Measurements from ENCODE around the gene SMG9. TPM values are rescaled to one million over a fixed set of nuclear protein-coding genes. Genes with fewer than 3 reads are reported as not detected.

The SMG9 gene
- total and polyA plus RNA-seq, 2 donors = 12.5 to 29.6 TPM

- WGBS = under 1% methylated on average over 28 of the region's 28 CpGs
- Histone ChIP-seq H3K36me3 (ENCODE audit: insufficient read depth) (no peaks in the 10 kb centered on the region), H3K4me1 (ENCODE audit: insufficient read depth) (peaks cover 3% of the 10 kb centered on the region), H3K4me3 (ENCODE audit: low read depth, low read length) (peak overlapping the region; percentile 46), H3K27ac (ENCODE audit: low read depth) (peak overlapping the region; percentile 98)
- DNase-seq (ENCODE audit: extremely low spot score) = peak; percentile 57
Measured at GRCh38 chr19:43755256-43755801, 567 bp upstream of the SMG9 start.

GRCh38 chr19:43754253-43754502 lies 584 bp downstream of the SMG9 start:
- peak overlapping the region; percentile 98 for H3K27ac ChIP-seq (ENCODE audit: low read depth)
- H3K36me3 ChIP-seq (ENCODE audit: insufficient read depth) = peaks cover 2% of the 10 kb centered on the region
- peaks cover 3% of the 10 kb centered on the region for H3K4me1 ChIP-seq (ENCODE audit: insufficient read depth)
- no peak for DNase-seq (ENCODE audit: extremely low spot score)
- peak overlapping the region; percentile 46 for H3K4me3 ChIP-seq (ENCODE audit: low read depth, low read length)
- 0% methylated on average over 11 of the region's 11 CpGs for WGBS

DNA sequence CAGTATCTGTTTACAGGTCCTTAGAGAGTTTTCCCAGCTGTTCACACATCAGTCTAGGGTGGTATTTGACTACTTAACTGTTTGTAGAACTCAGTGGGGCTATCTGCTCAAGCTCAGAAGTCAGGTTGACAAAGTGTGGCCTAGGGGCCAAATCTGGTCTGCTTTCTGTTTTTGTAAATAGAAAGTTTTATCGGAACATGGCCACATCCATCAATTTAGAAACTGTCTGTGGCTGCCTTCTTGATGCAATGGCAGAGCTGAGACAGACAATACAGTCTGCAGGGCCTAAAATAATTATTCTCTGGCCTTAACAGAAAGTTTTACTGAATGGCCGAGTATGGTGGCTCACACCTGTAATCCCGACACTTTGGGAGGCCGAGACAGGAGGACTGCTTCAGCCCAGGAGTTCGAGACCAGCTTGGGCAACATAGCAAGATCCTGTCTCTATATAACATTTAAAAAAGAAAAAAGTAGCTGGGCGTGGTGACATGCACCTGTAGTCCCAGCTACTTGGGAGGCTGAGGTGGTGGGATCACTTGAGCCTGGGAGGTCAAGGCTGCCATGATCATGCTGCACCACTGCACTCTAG lies 2.4 kb downstream of the SMG9 start:
- H3K4me1 ChIP-seq (ENCODE audit: insufficient read depth) = peaks cover 3% of the 10 kb centered on the region
- H3K27ac ChIP-seq (ENCODE audit: low read depth) = no peak overlapping the region
- no peak overlapping the region for H3K4me3 ChIP-seq (ENCODE audit: low read depth, low read length)
- 94% methylated on average over 6 of the region's 6 CpGs for WGBS
- peaks cover 2% of the 10 kb centered on the region for H3K36me3 ChIP-seq (ENCODE audit: insufficient read depth)
- no peak for DNase-seq (ENCODE audit: extremely low spot score)

- WGBS = 93% methylated on average over 4 of the region's 4 CpGs
- peaks cover 3% of the 10 kb centered on the region for H3K4me1 ChIP-seq (ENCODE audit: insufficient read depth)
- peaks cover 2% of the 10 kb centered on the region for H3K36me3 ChIP-seq (ENCODE audit: insufficient read depth)
- H3K4me3 ChIP-seq (ENCODE audit: low read depth, low read length) = no peak overlapping the region
- DNase-seq (ENCODE audit: extremely low spot score) = no peak
- no peak overlapping the region for H3K27ac ChIP-seq (ENCODE audit: low read depth)
Measured at GRCh38 chr19:43751466-43752220, 3.1 kb downstream of the SMG9 start.

DNA sequence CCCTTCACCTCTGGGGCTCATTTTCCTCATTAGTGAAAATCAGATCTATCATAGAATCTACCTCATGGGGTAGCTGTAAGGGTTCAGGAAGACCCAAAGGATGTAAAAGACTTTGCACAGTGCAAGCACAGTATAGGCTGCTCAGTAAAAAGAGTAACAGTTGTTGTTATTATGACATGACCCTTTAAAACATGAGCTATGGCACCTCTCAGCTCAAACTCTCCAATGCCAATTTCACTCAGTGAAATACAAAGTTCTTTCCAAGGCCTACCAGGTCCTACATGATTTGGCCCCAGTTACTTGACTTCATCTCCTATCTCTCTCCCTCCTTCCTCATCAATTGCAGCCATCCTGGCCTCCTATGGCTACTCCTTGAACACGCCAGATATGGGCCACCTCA lies 4.9 kb downstream of the SMG9 start:
- Histone ChIP-seq H3K4me3 (ENCODE audit: low read depth, low read length) (no peak overlapping the region), H3K36me3 (ENCODE audit: insufficient read depth) (peaks cover 2% of the 10 kb centered on the region), H3K4me1 (ENCODE audit: insufficient read depth) (peaks cover 3% of the 10 kb centered on the region), H3K27ac (ENCODE audit: low read depth) (no peak overlapping the region)
- no peak for DNase-seq (ENCODE audit: extremely low spot score)
- WGBS = 92% methylated on average over 1 of the region's 1 CpG

DNA sequence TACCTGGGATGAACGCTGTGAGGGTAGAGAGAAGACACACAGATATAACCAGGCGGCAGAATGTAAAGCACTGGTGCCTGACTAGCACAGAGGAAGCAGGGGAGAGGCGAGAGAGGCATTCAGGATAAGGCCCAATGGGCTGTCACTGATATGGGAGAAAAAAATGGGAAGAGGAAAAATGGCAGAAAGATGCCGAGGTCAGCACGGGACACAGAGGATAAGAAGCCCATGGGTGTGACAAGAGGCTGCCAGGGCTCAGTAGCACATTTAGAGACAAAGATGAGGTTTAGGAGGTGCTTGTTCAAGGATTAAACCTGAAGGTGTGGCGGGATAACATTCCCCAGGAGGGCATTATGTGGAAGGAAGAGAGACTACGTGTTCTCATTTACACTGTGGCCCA lies 5.6 kb downstream of the SMG9 start:
- Histone ChIP-seq H3K36me3 (ENCODE audit: insufficient read depth) (peaks cover 2% of the 10 kb centered on the region), H3K27ac (ENCODE audit: low read depth) (no peak overlapping the region), H3K4me1 (ENCODE audit: insufficient read depth) (peaks cover 3% of the 10 kb centered on the region), H3K4me3 (ENCODE audit: low read depth, low read length) (no peak overlapping the region)
- DNase-seq (ENCODE audit: extremely low spot score) = no peak
- 91% methylated on average over 7 of the region's 7 CpGs for WGBS

- peaks cover 3% of the 10 kb centered on the region for H3K4me1 ChIP-seq (ENCODE audit: insufficient read depth)
- no peak for DNase-seq (ENCODE audit: extremely low spot score)
- H3K27ac ChIP-seq (ENCODE audit: low read depth) = no peak overlapping the region
- WGBS = 85% methylated on average over 4 of the region's 4 CpGs
- no peak overlapping the region for H3K4me3 ChIP-seq (ENCODE audit: low read depth, low read length)
- H3K36me3 ChIP-seq (ENCODE audit: insufficient read depth) = peaks cover 2% of the 10 kb centered on the region
Measured at GRCh38 chr19:43748685-43749084, 6.1 kb downstream of the SMG9 start.

DNA sequence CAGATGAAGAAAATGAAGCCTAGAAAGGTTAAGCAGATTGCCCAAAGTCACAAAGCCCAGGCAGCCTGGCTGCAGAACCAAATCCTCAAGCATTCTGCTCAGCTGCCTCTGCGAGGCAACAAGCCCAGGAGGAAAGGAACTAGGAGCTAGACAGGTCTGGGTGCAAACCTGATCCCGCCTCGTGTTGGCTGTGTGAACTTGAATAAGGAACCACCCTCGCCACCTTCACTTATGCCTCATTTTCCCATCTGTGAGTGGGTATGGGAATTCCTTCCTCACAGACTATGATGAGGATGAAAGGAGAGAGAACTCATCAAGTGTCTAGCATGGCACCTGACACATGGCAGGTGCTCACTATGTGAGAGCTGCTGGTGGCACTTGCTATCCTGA lies 6.6 kb downstream of the SMG9 start:
- Histone ChIP-seq H3K4me1 (ENCODE audit: insufficient read depth) (no peaks in the 10 kb centered on the region), H3K27ac (ENCODE audit: low read depth) (no peak overlapping the region), H3K36me3 (ENCODE audit: insufficient read depth) (peaks cover 2% of the 10 kb centered on the region), H3K4me3 (ENCODE audit: low read depth, low read length) (no peak overlapping the region)
- DNase-seq (ENCODE audit: extremely low spot score) = no peak
- 92% methylated on average over 4 of the region's 4 CpGs for WGBS

GRCh38 chr19:43747557-43748204 lies 7.1 kb downstream of the SMG9 start:
- 88% methylated on average over 16 of the region's 16 CpGs for WGBS
- no peak for DNase-seq (ENCODE audit: extremely low spot score)
- no peak overlapping the region for H3K27ac ChIP-seq (ENCODE audit: low read depth)
- peaks cover 2% of the 10 kb centered on the region for H3K36me3 ChIP-seq (ENCODE audit: insufficient read depth)
- no peak overlapping the region for H3K4me3 ChIP-seq (ENCODE audit: low read depth, low read length)
- no peaks in the 10 kb centered on the region for H3K4me1 ChIP-seq (ENCODE audit: insufficient read depth)

DNA sequence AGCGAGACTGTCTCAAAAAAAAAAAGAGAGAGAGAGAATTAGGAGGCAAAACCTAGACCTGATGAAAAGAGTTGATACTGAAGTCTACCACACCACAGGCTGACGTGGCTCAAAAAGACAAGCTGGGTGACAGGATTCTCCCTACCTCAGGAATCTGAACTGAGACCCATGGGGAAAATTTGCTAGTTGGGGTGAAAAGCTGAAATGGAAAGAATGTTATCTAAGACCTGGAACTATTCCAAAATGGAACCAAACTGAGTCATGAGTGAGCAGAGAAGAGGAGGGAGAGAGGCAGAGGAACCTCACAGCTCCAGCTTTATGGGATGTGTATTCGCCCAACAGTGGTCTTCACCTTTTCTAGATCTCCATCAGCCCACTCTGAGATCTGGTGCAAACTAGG lies 11.7 kb downstream of the SMG9 start:
- no peak overlapping the region for H3K4me3 ChIP-seq (ENCODE audit: low read depth, low read length)
- no peak for DNase-seq (ENCODE audit: extremely low spot score)
- H3K36me3 ChIP-seq (ENCODE audit: insufficient read depth) = no peaks in the 10 kb centered on the region
- H3K4me1 ChIP-seq (ENCODE audit: insufficient read depth) = no peaks in the 10 kb centered on the region
- WGBS = 83% methylated on average over 3 of the region's 3 CpGs
- H3K27ac ChIP-seq (ENCODE audit: low read depth) = no peak overlapping the region

DNA sequence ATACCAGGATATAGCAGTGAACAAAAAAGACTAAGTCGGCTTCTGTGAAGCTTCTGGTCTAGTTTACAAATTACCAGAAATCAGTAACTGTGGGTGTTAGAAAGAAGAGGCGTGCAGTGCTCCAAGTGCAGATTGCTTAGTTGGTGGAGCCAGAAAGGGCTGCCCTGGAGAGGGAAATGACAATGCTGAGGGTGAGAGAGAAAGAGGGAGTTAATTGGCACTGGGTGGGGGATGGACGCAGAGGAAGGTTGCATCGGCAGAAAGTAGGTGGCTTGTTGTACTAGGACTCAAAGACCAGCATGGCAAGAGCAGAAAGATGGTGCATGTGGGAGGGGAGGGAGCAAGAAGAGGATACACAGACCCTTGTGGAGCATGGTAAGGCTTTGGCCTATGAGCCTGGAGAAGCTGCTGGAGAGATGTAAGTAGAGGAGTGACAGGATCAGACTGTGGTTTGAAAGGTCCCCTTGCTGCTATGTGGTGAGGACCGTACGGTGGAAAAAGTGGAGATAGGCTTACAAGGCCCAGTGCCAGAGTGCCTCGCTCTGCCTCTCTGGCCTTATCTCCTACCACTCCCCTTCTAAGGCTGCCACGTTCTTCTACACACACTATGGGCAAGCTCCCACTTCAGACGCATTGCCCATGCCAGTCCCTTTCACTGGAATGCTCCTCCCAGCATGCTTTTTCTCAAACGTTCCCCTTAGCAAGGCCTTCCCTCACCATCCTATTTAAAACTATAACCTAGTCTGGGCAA lies 13.5 kb downstream of the SMG9 start:
- H3K27ac ChIP-seq (ENCODE audit: low read depth) = no peak overlapping the region
- no peaks in the 10 kb centered on the region for H3K36me3 ChIP-seq (ENCODE audit: insufficient read depth)
- no peak overlapping the region for H3K4me3 ChIP-seq (ENCODE audit: low read depth, low read length)
- DNase-seq (ENCODE audit: extremely low spot score) = no peak
- H3K4me1 ChIP-seq (ENCODE audit: insufficient read depth) = no peaks in the 10 kb centered on the region
- WGBS = 89% methylated on average over 10 of the region's 10 CpGs

DNA sequence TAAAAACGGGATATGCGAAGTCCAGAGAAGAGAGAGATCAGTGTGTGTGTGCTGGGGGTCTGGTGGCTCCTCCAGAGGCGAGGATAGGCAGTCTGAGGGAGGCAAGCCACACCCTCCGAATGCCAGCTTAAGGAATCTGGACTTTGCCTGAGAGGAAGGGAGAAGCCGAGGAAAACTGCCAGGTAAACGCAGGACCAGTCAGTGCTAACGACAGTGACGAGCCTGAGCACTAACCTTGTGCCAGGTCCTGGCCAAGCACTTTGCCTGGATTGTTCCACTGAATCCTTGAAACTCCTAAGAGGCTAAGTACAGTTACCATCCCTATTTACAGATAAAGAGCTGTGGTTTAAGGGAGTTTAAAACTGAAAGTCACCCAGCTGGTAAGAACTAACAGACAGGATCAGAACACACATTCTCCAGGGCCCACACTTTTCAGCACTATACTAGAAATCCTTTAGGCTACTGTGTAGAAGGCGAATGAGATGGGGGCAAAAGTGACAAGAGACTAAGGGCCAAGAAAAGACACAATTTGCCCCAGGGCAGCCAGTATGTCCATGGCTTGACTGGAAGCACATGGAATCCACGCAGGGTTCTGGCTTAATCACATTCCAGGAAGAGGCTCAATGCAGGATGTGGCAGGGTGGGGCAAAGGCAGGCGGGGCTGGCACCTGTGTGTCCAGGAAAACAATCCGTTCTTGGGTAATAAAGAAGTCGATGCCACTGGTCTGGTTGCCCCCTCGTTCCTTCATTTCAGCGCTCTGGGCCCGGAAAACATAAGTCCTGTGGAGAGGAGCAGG lies 15.1 kb downstream of the SMG9 start:
- Histone ChIP-seq H3K27ac (ENCODE audit: low read depth) (no peak overlapping the region), H3K4me3 (ENCODE audit: low read depth, low read length) (no peak overlapping the region), H3K36me3 (ENCODE audit: insufficient read depth) (no peaks in the 10 kb centered on the region), H3K4me1 (ENCODE audit: insufficient read depth) (no peaks in the 10 kb centered on the region)
- 80% methylated on average over 16 of the region's 16 CpGs for WGBS
- DNase-seq (ENCODE audit: extremely low spot score) = no peak

DNA sequence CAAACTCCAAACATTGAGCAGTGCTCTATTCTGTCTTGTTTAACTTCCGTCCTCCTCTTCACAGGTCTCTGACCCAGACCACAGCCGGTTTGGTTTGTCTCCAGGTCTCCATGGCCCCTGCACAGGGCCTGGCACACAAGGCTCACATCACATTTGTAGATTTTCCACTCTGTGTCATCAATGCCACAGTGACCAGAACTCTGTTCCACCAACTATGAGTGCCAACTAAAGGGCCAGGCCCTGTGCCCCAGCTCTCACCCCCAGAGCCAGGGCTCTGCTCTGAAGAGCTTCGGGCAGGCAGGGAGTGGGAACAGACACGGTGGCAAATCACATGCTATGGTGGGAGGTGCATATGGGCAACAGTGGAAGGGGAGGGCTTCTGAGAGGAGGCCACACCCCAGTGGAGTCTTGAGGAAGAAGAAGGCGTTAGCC lies 16.0 kb downstream of the SMG9 start:
- Histone ChIP-seq H3K27ac (ENCODE audit: low read depth) (no peak overlapping the region), H3K36me3 (ENCODE audit: insufficient read depth) (no peaks in the 10 kb centered on the region)
- 61% methylated on average over 5 of the region's 5 CpGs for WGBS

More for the DNA sequence above, 16.0 kb downstream of the SMG9 start:
- DNase-seq (ENCODE audit: extremely low spot score) = no peak
- no peak overlapping the region for H3K4me3 ChIP-seq (ENCODE audit: low read depth, low read length)
- H3K4me1 ChIP-seq (ENCODE audit: insufficient read depth) = no peaks in the 10 kb centered on the region

All from urinary bladder (tissue), 4 donors.